Karpas-422 (cell line): ENCODE measurements around the gene ZDHHC14. TPM values are rescaled to one million over a fixed set of nuclear protein-coding genes. Genes with fewer than 3 reads are reported as not detected.

Experiments
- DNase-seq: peaks from one replicate; pipeline ENCODE4 v3.0.0-alpha.2; 2015
- H2AFZ ChIP-seq: fragments of 200-600 bp; sonication (generic); 2 replicates; pipeline ENCODE4 v1.6.1; 2014; ENCODE audit warnings: antibody characterized with exemption, low read length, mixed read lengths
- H3K27ac ChIP-seq: fragments of 200-600 bp; sonication (generic); 2 replicates; pipeline ENCODE4 v1.5.1; 2014; ENCODE audit warnings: mild to moderate bottlenecking, low read length, moderate library complexity
- H3K27me3 ChIP-seq: fragments of 200-600 bp; sonication (generic); 2 replicates; pipeline ENCODE4 v1.6.1; 2014; ENCODE audit warnings: low read length, mixed read lengths
- H3K36me3 ChIP-seq: fragments of 200-600 bp; sonication (generic); 2 replicates; pipeline ENCODE4 v1.6.1; 2014; ENCODE audit warnings: low read length, mixed read lengths; ENCODE audit not compliant: insufficient read depth
- H3K4me1 ChIP-seq: fragments of 200-600 bp; sonication (generic); 2 replicates; pipeline ENCODE4 v1.6.1; 2014; ENCODE audit warnings: mild to moderate bottlenecking, low read length, mixed read lengths
- H3K4me2 ChIP-seq: fragments of 200-600 bp; sonication (generic); 2 replicates; pipeline ENCODE4 v1.6.1; 2014; ENCODE audit warnings: low read length, low read depth, mild to moderate bottlenecking; ENCODE audit not compliant: poor library complexity, severe bottlenecking
- H3K4me3 ChIP-seq: fragments of 200-600 bp; sonication (generic); 2 replicates; pipeline ENCODE4 v1.5.1; 2014; ENCODE audit warnings: mild to moderate bottlenecking, antibody characterized with exemption, low read length, mixed read lengths
- H3K79me2 ChIP-seq: fragments of 200-600 bp; sonication (generic); 2 replicates; pipeline ENCODE4 v1.6.1; 2014; ENCODE audit warnings: mild to moderate bottlenecking, low read length, mixed read lengths
- H3K9ac ChIP-seq: fragments of 200-600 bp; sonication (generic); 2 replicates; pipeline ENCODE4 v1.6.0; 2014; ENCODE audit warnings: low read length
- H3K9me2 ChIP-seq: fragments of 200-600 bp; sonication (generic), shearing (Covaris generic); replicated peaks from 2 replicates; pipeline ENCODE4 v1.6.0; 2014; ENCODE audit warnings: mild to moderate bottlenecking, low read length, moderate library complexity; ENCODE audit not compliant: insufficient read depth
- H3K9me3 ChIP-seq: fragments of 300-700, 200-600 bp; sonication (generic); 2 replicates; pipeline ENCODE4 v1.6.1; 2014; ENCODE audit warnings: low read length, mixed read lengths
- H4K20me1 ChIP-seq: fragments of 200-600 bp; sonication (generic); 2 replicates; pipeline ENCODE4 v1.6.1; 2014; ENCODE audit warnings: mild to moderate bottlenecking, antibody characterized with exemption, low read length, low read depth; ENCODE audit not compliant: insufficient read depth
- total RNA-seq: library from RNA; depleted of rRNA; stranded (reverse); fragments of >200 nt; shearing (Covaris generic); gene quantifications from 2 replicates; pipeline ENCODE4 v1.2.3, GENCODE V29; 2014; ENCODE audit warnings: low replicate concordance

ZDHHC14 gene
- total RNA-seq, 1 experiment from 2014 or later: 1.1 TPM

DNA sequence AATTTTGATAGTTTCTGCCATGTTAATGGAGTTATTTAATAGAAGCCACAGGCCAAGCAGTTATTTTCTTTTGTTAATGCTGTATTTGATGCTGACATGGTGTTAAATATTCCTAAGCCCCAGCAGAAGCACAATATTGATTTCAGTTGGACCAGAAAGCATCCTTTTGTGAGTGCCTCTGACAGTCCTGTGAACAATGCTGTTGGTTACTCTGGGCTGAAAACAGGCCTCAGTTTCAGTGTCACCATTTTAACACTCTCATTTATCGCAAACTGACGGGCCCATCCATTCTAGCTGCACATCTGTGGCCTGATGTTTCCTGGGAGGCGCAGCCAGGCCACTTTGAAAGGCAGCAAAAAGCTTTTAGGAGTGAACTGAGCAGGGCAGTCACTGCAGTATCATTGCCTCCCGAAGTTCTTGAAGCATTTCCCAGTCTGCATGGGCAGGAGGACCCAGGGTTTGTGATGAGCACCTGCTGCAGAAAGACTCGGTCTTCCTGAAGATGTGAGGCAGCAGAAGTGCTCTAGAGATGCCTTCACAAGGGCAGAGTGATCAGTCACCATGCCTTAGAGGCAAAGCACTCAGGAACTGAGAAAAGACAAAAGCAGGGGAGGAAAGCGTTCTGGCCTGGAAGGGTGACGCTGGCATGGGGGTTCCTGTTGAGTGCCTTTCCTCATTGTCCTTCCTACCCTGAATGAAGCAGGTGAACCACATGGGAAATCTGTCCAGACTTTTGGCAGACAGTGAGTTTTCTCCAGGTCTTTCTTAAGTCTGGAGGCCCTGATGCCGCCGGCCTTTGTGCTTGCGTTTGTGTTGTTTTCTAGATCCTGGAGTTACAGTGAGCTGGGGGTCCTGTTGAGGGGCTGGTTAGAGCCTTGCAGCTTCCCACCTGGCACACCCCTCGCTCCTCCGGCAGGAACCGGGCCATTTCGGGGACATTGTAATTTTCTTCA is 74.0 kb downstream of the ZDHHC14 start:
- no peak overlapping the region for H3K9ac ChIP-seq

DNA sequence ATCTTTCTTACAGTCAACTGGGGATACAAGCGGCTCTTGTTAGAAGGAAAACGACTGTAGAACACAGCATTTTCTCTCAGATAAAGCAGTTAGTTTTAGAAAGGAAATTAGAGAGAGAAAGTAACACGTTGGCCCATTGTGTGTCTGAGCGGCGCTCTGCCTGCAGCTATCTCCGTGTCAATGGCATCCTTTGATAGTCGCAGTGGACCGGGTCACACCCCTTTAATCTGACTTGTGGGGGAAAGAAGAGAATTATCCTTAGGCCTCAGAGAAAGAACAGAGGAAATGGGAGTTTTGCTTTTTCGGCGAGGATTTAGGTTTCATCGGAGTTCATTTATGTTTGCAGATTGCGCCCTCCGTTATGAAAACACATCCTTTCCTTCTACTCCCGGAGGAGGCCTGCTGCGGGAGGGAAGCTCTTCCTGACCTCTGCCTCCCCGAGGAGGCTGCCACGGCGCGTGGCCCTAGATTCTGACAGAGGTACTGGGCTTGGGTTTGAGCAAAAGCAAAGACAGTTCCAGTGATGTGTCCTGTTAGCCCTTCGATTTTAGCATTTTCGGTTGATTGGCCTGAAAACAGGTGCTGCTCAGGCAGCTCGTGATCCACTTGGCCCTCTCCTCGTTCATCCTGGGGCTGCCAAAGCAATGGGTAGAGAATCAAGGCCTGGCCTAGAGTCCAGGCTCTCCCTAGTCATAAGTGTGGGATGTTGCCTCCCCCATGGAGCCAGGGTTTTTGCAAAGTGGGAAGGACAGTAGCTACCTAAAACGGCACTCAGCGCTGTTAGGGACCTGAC is 74.9 kb downstream of the ZDHHC14 start:
- DNase-seq: no peak
- H2AFZ ChIP-seq: no peak overlapping the region
- H3K27ac ChIP-seq: no peak overlapping the region
- no peak overlapping the region for H3K9ac ChIP-seq
- no peak overlapping the region for H3K4me2 ChIP-seq
- no peaks in the 10 kb centered on the region for H3K79me2 ChIP-seq
- H3K27me3 ChIP-seq: no peaks in the 10 kb centered on the region
- H3K9me2 ChIP-seq: no peaks in the 10 kb centered on the region
- H3K36me3 ChIP-seq: no peaks in the 10 kb centered on the region
- H3K4me1 ChIP-seq: no peaks in the 10 kb centered on the region
- H4K20me1 ChIP-seq: no peaks in the 10 kb centered on the region
- H3K9me3 ChIP-seq: no peaks in the 10 kb centered on the region
- H3K4me3 ChIP-seq: no peak overlapping the region

More for the DNA sequence above, 74.0 kb downstream of the ZDHHC14 start:
- H3K9me2 ChIP-seq: no peaks in the 10 kb centered on the region
- no peak overlapping the region for H3K4me2 ChIP-seq
- H4K20me1 ChIP-seq: no peaks in the 10 kb centered on the region
- no peak for DNase-seq
- H3K27me3 ChIP-seq: no peaks in the 10 kb centered on the region
- H3K9me3 ChIP-seq: no peaks in the 10 kb centered on the region
- no peak overlapping the region for H2AFZ ChIP-seq
- H3K79me2 ChIP-seq: no peaks in the 10 kb centered on the region
- H3K4me1 ChIP-seq: no peaks in the 10 kb centered on the region
- H3K27ac ChIP-seq: no peak overlapping the region
- H3K4me3 ChIP-seq: no peak overlapping the region
- no peaks in the 10 kb centered on the region for H3K36me3 ChIP-seq

DNA sequence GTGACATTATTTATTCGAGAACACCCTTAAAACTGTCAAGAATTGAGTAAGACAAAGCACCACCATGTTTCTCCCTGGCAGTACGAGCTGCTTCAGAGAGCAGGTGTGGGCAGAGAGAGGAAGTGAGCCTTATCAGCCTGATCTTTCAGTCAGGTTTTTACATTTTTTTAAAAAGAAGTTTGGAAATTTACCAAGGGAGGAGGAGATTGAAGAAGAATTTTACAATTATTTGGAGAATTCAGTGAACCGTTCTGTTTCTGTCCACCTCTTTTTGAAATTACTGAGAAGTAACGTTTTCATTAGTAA is 75.5 kb downstream of the ZDHHC14 start:
- Histone ChIP-seq H3K9me3 (no peaks in the 10 kb centered on the region), H3K9ac (no peak overlapping the region), H3K4me2 (no peak overlapping the region), H3K9me2 (no peaks in the 10 kb centered on the region), H3K4me1 (no peaks in the 10 kb centered on the region), H4K20me1 (no peaks in the 10 kb centered on the region), H2AFZ (no peak overlapping the region), H3K36me3 (no peaks in the 10 kb centered on the region), H3K27ac (no peak overlapping the region), H3K4me3 (no peak overlapping the region), H3K79me2 (no peaks in the 10 kb centered on the region), H3K27me3 (no peaks in the 10 kb centered on the region)
- DNase-seq: no peak

DNA sequence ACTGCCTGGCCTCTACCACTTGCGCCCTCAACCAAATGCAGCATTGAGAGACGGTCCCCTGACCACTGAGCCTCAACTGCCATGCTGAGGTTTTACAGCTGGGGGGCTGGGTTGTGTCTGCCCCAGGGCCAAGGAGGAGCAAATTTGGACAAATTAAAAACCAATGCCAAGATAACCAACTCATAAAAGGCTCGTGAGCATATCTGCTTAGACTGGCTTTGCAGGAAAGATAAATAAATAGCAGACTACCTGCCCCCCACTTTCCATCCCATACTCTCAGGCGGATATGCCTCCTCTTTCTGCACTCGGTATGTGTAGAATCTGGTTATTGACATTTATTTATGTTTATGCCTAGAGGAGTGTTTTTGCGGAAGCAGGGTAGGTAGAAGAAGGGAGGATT is 76.8 kb downstream of the ZDHHC14 start:
- Histone ChIP-seq H3K4me3 (no peak overlapping the region), H2AFZ (no peak overlapping the region), H3K79me2 (no peaks in the 10 kb centered on the region), H3K36me3 (no peaks in the 10 kb centered on the region), H4K20me1 (no peaks in the 10 kb centered on the region), H3K27ac (no peak overlapping the region), H3K9me3 (no peaks in the 10 kb centered on the region), H3K27me3 (no peaks in the 10 kb centered on the region), H3K9me2 (no peaks in the 10 kb centered on the region), H3K4me2 (no peak overlapping the region), H3K9ac (no peak overlapping the region), H3K4me1 (no peaks in the 10 kb centered on the region)
- no peak for DNase-seq

DNA sequence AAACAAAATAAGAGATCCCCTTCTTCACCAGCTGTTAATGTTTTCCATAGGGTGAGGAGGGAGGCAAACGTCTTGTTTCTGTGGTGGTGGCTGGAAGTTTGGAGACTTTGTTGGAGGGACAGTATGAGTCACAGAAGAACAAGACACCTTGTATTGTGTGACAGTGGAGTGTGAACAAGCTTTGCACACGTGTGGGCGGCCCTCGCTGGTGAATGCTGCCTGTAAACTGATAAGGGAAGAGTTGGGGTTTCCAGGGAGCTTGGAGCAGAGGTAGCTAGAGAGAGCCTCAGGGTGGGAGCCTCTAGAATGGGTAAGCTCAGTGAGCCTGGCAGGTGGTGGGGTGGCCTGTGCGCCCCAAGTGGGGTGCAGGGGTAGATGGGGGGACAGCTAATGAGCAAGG is 78.3 kb downstream of the ZDHHC14 start:
- H3K27me3 ChIP-seq: no peaks in the 10 kb centered on the region
- no peaks in the 10 kb centered on the region for H3K4me1 ChIP-seq
- H3K4me3 ChIP-seq: no peak overlapping the region
- H3K36me3 ChIP-seq: no peaks in the 10 kb centered on the region
- H4K20me1 ChIP-seq: no peaks in the 10 kb centered on the region
- H3K9me2 ChIP-seq: no peaks in the 10 kb centered on the region
- H3K9me3 ChIP-seq: no peaks in the 10 kb centered on the region
- no peaks in the 10 kb centered on the region for H3K79me2 ChIP-seq
- no peak overlapping the region for H3K4me2 ChIP-seq
- H3K27ac ChIP-seq: no peak overlapping the region
- DNase-seq: no peak
- no peak overlapping the region for H2AFZ ChIP-seq
- H3K9ac ChIP-seq: no peak overlapping the region

DNA sequence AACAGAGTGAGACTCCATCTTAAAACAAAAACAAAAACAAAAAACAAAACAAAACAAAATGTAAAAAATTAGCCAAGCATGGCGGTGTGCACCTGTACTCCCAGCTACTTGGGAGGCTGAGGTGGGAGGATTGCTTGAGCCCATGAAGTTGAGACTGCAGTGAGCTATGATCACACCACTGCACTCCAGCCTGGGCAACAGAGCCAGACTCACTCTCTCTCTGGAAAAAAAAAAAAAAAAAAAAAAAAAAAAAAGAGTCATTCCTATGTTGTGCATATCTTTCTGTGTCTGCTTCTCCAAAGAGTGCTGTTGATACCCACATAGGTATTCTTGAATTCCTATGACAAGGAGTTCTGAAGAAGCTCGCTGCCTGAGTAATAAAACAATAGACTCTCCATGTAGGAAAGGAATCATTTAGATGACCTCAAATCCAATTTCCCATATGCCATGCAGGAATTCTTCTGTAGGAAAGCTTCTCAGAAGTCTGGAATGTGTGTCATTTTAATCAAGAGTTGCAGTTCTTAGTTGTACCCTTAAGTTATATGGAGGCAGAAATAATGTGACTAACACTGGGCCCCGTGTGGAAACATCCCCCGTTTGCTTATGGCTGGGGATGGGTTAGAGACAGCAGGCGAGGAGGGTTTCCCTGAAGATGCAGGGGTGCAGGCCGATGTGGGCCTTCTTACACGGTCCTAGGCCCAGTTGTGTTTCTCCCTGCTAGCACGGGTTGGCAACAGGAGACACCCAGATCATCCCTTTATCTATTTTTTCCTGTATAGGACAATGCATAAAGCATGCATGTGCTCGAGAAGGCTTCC is 79.4 kb downstream of the ZDHHC14 start:
- H2AFZ ChIP-seq: no peak overlapping the region
- no peak for DNase-seq
- H3K9me3 ChIP-seq: no peaks in the 10 kb centered on the region
- H3K27me3 ChIP-seq: no peaks in the 10 kb centered on the region
- H3K4me1 ChIP-seq: no peaks in the 10 kb centered on the region
- H3K4me3 ChIP-seq: no peak overlapping the region
- H3K4me2 ChIP-seq: no peak overlapping the region
- H3K36me3 ChIP-seq: no peaks in the 10 kb centered on the region
- H3K9ac ChIP-seq: no peak overlapping the region
- no peaks in the 10 kb centered on the region for H3K9me2 ChIP-seq
- H4K20me1 ChIP-seq: no peaks in the 10 kb centered on the region
- H3K27ac ChIP-seq: no peak overlapping the region
- H3K79me2 ChIP-seq: no peaks in the 10 kb centered on the region

DNA sequence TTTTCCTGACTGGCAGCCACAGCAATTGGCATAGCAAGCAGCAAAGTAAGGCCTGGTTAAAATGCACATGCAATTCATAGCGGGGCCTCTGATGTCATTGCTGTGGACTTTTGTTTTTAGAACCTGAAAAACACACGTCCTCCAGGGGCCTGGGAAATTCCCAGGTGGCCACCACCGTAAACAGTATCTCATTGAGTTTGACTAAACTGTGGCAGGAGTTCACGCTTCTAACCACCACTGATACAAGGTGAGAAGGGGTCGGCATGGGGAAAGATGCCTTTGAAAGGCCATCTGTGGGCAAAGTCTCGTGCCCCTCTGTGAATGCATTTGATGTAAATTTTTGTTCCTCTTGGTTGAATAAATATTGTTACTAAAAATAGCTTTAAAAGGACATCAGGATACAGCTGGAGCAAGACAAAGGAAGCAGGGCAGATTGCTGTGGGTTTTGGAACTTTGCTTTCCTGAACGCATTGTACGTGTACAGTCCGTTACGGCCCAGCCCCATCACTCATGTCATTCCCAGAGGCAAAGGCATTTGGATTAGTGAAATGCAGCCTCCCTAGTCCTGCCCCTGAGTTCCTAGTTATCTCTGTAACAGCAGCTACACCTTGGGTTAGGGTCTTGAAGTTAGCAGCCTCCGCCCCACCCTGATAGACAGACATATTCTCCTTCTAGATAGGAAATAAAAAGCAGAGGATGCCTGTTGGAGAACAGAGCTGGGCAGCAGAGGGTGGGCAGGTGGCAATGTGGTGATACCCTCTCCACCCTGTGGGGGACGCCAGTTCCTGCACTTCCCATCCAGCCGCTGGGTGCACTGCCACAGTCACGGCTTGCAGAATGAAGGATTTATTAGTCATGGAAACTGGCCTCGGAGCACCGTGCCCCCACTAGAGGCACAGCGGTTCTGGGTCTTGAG is 80.3 kb downstream of the ZDHHC14 start:
- no peak overlapping the region for H3K9ac ChIP-seq
- H3K9me3 ChIP-seq: no peaks in the 10 kb centered on the region
- no peaks in the 10 kb centered on the region for H3K9me2 ChIP-seq
- no peak overlapping the region for H3K4me3 ChIP-seq
- H3K4me2 ChIP-seq: no peak overlapping the region
- H2AFZ ChIP-seq: no peak overlapping the region
- H3K36me3 ChIP-seq: no peaks in the 10 kb centered on the region
- peak; percentile 52 for DNase-seq
- no peaks in the 10 kb centered on the region for H3K4me1 ChIP-seq
- no peak overlapping the region for H3K27ac ChIP-seq
- no peaks in the 10 kb centered on the region for H3K27me3 ChIP-seq
- no peaks in the 10 kb centered on the region for H3K79me2 ChIP-seq
- no peaks in the 10 kb centered on the region for H4K20me1 ChIP-seq
